SK-N-SH (cell line): ENCODE measurements around the gene PTMS. TPM values are rescaled to one million over a fixed set of nuclear protein-coding genes. Genes with fewer than 3 reads are reported as not detected.

ENCODE experiments used
- CTCF ChIA-PET: fragments of 300-600, 350-600 bp; formaldehyde crosslinking; extraction: SDS; loops from one replicate; lab custom pipeline; 2021; lab: Yijun Ruan, JAX
- POLR2A ChIA-PET: fragments of 350-600 bp; sonication (Branson Sonifier 250); formaldehyde crosslinking; extraction: SDS; loops from one replicate; lab custom pipeline; 2020; ENCODE audit warnings: antibody characterized with exemption, inconsistent platforms; lab: Yijun Ruan, JAX
- DNase-seq: peaks from one replicate; pipeline ENCODE4 v3.0.0; 2012
- H2AFZ ChIP-seq: fragments of 200-600 bp; sonication (generic); 2 replicates; pipeline ENCODE4 v1.8.1; 2016; ENCODE audit warnings: antibody characterized with exemption, mild to moderate bottlenecking, low read depth
- H3F3A ChIP-seq: fragments of 200-600 bp; sonication (generic); replicated peaks from 2 replicates; pipeline ENCODE3; 2016; ENCODE audit warnings: antibody characterized with exemption, mild to moderate bottlenecking; ENCODE audit not compliant: insufficient read depth
- H3K27ac ChIP-seq, 2 experiments: fragments of 200-500 bp in 1 of 2; fragments of 200-600 bp in 1 of 2; sonication (Bioruptor generic) in 1 of 2; sonication (generic), shearing (Covaris generic) in 1 of 2; 2 replicates each; pipeline versions ENCODE4 v1.5.1 to v1.6.1; 2014 to 2016; ENCODE audit warnings: low read depth in 2 of 2, inconsistent platforms in 1 of 2, low read length in 1 of 2, mild to moderate bottlenecking in 1 of 2, mixed read lengths in 1 of 2
- H3K27me3 ChIP-seq: fragments of 200-600 bp; sonication (generic), shearing (Covaris generic); 2 replicates; pipeline ENCODE4 v1.6.1; 2016; ENCODE audit warnings: mixed run types; ENCODE audit not compliant: insufficient read depth
- H3K36me3 ChIP-seq, 2 experiments: fragments of 200-500 bp in 1 of 2; fragments of 200-600 bp in 1 of 2; sonication (Bioruptor generic) in 1 of 2; sonication (generic) in 1 of 2; replicated peaks in 1 of 2; 2 replicates each; pipeline versions ENCODE3 to v1.5.1; 2014 to 2016; ENCODE audit warnings: low read length in 1 of 2, mild to moderate bottlenecking in 1 of 2; ENCODE audit not compliant: insufficient read depth in 2 of 2, control insufficient read depth in 1 of 2
- H3K4me1 ChIP-seq, 2 experiments: fragments of 200-500 bp in 1 of 2; fragments of 200-600 bp in 1 of 2; sonication (Bioruptor generic) in 1 of 2; sonication (generic), shearing (Covaris generic) in 1 of 2; 2 replicates each; pipeline versions ENCODE4 v1.5.1 to v1.6.1; 2014 to 2016; ENCODE audit warnings: low read depth in 1 of 2, low read length in 1 of 2, mixed run types in 1 of 2; ENCODE audit not compliant: insufficient read depth in 2 of 2, control insufficient read depth in 1 of 2
- H3K4me2 ChIP-seq: fragments of 200-600 bp; sonication (generic), shearing (Covaris generic); 2 replicates; pipeline ENCODE4 v1.6.1; 2017; ENCODE audit warnings: mixed run types
- H3K4me3 ChIP-seq, 2 experiments: fragments of 200-500 bp in 1 of 2; fragments of 200-600 bp in 1 of 2; sonication (Bioruptor generic) in 1 of 2; sonication (generic), shearing (Covaris generic) in 1 of 2; 2 replicates each; pipeline versions ENCODE4 v1.5.1 to v1.8.1; 2014 to 2016; ENCODE audit warnings: low read depth in 2 of 2, inconsistent platforms in 1 of 2, low read length in 1 of 2, mild to moderate bottlenecking in 1 of 2, mixed read lengths in 1 of 2, moderate library complexity in 1 of 2
- H3K79me2 ChIP-seq: fragments of 200-600 bp; sonication (generic); 2 replicates; pipeline ENCODE4 v1.8.1; 2017; ENCODE audit warnings: mild to moderate bottlenecking; ENCODE audit not compliant: insufficient read depth
- H3K9ac ChIP-seq: fragments of 200-600 bp; sonication (generic); 2 replicates; pipeline ENCODE4 v1.6.1; 2017; ENCODE audit warnings: mixed run types
- H3K9me2 ChIP-seq: fragments of 200-600 bp; sonication (generic); 2 replicates; pipeline ENCODE4 v1.6.1; 2017; ENCODE audit warnings: mixed run types
- H3K9me3 ChIP-seq: fragments of 200-600 bp; sonication (generic); 2 replicates; pipeline ENCODE4 v1.6.1; 2017; ENCODE audit warnings: mixed run types, mild to moderate bottlenecking, moderate library complexity
- H4K20me1 ChIP-seq: fragments of 200-600 bp; sonication (generic); 2 replicates; pipeline ENCODE4 v1.6.1; 2017; ENCODE audit warnings: mild to moderate bottlenecking, mixed run types; ENCODE audit not compliant: insufficient read depth
- CHD2 ChIP-seq: fragments of 150-350 bp; IDR thresholded peaks from 2 replicates; pipeline ENCODE4 v1.6.1; 2018; ENCODE audit warnings: low read length; ENCODE audit not compliant: partially characterized antibody
- ELF1 ChIP-seq: IDR thresholded peaks from 2 replicates; pipeline ENCODE4 v1.4.0; 2012
- EZH2phosphoT487 ChIP-seq: fragments of 200-600 bp; sonication (generic); IDR thresholded peaks from 2 replicates; pipeline ENCODE4 v1.6.1; 2017; ENCODE audit warnings: low read depth, mixed run types, mild to moderate bottlenecking, antibody characterized with exemption, moderate library complexity, borderline replicate concordance
- FOSL2 ChIP-seq: IDR thresholded peaks from 2 replicates; pipeline ENCODE4 v1.4.0; 2012; ENCODE audit warnings: low read depth, mild to moderate bottlenecking, moderate library complexity, borderline replicate concordance
- FOXJ3 ChIP-seq: sonication (generic); formaldehyde crosslinking; IDR thresholded peaks from 2 replicates; pipeline ENCODE4 v1.5.1; 2020; ENCODE audit warnings: mild to moderate bottlenecking, missing genetic modification reagents
- FOXM1 ChIP-seq: IDR thresholded peaks from 2 replicates; pipeline ENCODE4 v1.4.0; 2012; ENCODE audit warnings: low read depth, mild to moderate bottlenecking
- GABPA ChIP-seq: IDR thresholded peaks from 2 replicates; pipeline ENCODE4 v1.4.0; 2012; ENCODE audit warnings: low read depth, mild to moderate bottlenecking
- GATA2 ChIP-seq: sonication (generic); formaldehyde crosslinking; IDR thresholded peaks from 2 replicates; pipeline ENCODE4 v1.5.0; 2020; ENCODE audit warnings: mild to moderate bottlenecking, missing genetic modification reagents
- IRF3 ChIP-seq: fragments of 150-350 bp; IDR thresholded peaks from 2 replicates; pipeline ENCODE4 v1.6.1; 2016; ENCODE audit warnings: mild to moderate bottlenecking, low read depth, low read length
- MEF2A ChIP-seq: IDR thresholded peaks from 2 replicates; pipeline ENCODE4 v1.4.0; 2012; ENCODE audit warnings: low read depth, borderline replicate concordance
- NRF1 ChIP-seq: IDR thresholded peaks from 2 replicates; pipeline ENCODE4 v1.6.1; 2012; ENCODE audit warnings: low read depth, mild to moderate bottlenecking, low read length
- POLR2AphosphoS5 ChIP-seq: IDR thresholded peaks from 2 replicates; pipeline ENCODE4 v1.6.1; 2012; ENCODE audit warnings: low read depth, low read length
- RAD21 ChIP-seq: IDR thresholded peaks from 2 replicates; pipeline ENCODE4 v1.6.1; 2012; ENCODE audit warnings: mild to moderate bottlenecking, low read length
- SIN3A ChIP-seq: IDR thresholded peaks from 2 replicates; pipeline ENCODE4 v1.6.1; 2012; ENCODE audit warnings: low read depth, mild to moderate bottlenecking, low read length, moderate library complexity, borderline replicate concordance
- SMC3 ChIP-seq: IDR thresholded peaks from 2 replicates; pipeline ENCODE4 v1.6.1; 2012; ENCODE audit warnings: low read depth, low read length, improper control_type of control experiment
- TCF12 ChIP-seq: IDR thresholded peaks from 2 replicates; pipeline ENCODE4 v1.4.0; 2012
- YY1 ChIP-seq: IDR thresholded peaks from 2 replicates; pipeline ENCODE4 v1.4.0; 2012; ENCODE audit warnings: low read depth, mild to moderate bottlenecking
- WGBS: methylation state at CpG from one replicate; pipeline ENCODE4 v1.1.6; 2017; ENCODE audit warnings: low lambda C conversion rate; 5-methylcytosine and 5-hydroxymethylcytosine counted together
- polyA plus RNA-seq, 3 experiments: library from polyadenylated mRNA; depleted of rRNA; stranded (reverse); fragments of >200 nt; gene quantifications; 2 replicates each; pipeline ENCODE4 v1.2.3, GENCODE V29; 2012
- TF ChIP-seq, protein P1 (sequence below): IDR thresholded peaks from 2 replicates; pipeline ENCODE4 v1.4.0; 2012; ENCODE audit warnings: low read depth, borderline replicate concordance
- TF ChIP-seq, protein P2 (sequence below): IDR thresholded peaks from 2 replicates; pipeline ENCODE4; 2012
- TF ChIP-seq, protein P3 (sequence below): fragments of 200-600 bp; sonication (generic); IDR thresholded peaks from 2 replicates; pipeline ENCODE4 v1.6.1; 2017; ENCODE audit warnings: antibody characterized with exemption, mild to moderate bottlenecking, moderate library complexity

PTMS gene
- polyA plus RNA-seq, 1 of the 3 experiments (the other 2 are of a cell fraction): 661 TPM

DNA sequence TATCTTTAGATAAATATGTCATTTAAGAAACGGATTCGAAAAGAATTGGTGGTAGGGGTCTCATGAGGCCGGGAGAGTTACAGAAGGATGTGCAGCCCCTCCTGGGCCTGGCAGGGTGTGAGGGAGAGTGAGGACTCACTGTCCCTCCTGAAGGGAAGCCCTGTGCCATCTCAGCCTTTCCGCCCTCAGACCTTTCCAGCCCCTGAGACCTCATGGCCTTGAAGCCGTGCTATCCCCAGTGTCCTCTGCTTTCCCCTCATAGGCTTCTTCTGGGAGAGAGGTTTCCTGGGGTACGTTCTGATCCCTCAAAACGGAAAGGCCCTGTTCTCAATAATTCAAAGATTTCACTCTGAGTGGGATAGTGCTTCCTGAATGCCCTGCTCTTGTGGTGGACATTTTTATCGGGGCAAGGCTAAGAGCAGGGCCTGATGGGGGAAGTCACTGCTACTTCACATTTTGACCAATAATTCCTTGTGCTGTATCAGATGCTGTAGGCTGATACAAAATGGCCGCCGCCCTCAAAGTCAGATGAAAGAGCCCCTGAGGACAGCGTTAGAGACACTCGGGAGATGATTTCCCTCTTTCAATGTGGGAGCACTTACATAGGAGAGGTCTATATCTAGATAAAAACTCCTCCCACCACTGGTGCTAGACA, 24.5 kb downstream of the PTMS start:
- no peaks in the 10 kb centered on the region for H3K9me2 ChIP-seq
- no peak overlapping the region for H3K4me2 ChIP-seq
- peaks cover 0 to 9% of the 10 kb centered on the region in 2 experiments; a peak in 1 of 4 replicates for H3K4me1 ChIP-seq
- CTCF ChIA-PET: interaction anchor here (0.6 to 3.4 kb wide), 5 partner anchors 12 to 440 kb away, joined by 3 to 17 read pairs (median 3); partner anchors contain the start of genes MLF2 and PTMS
- H2AFZ ChIP-seq: no peak overlapping the region
- no peak for DNase-seq
- no peaks in the 10 kb centered on the region for H3F3A ChIP-seq
- no peak overlapping the region for H3K9ac ChIP-seq
- H3K36me3 ChIP-seq: no peaks in the 10 kb centered on the region
- H3K27ac ChIP-seq: no peak overlapping the region
- TF ChIP-seq FOXM1 (no peak), POLR2AphosphoS5 (no peak), FOSL2 (no peak), CHD2 (no peak)
- TF ChIP-seq, all 33 proteins: peak for 0
- POLR2A ChIA-PET: no interaction called here
- Histone ChIP-seq H4K20me1 (no peaks in the 10 kb centered on the region), H3K79me2 (no peaks in the 10 kb centered on the region), H3K4me3 (no peak overlapping the region), H3K9me3 (no peaks in the 10 kb centered on the region), H3K27me3 (no peaks in the 10 kb centered on the region)
- WGBS: 88% methylated on average over 10 of the region's 12 CpGs

GRCh38 chr12:6791931-6792520, 25.9 kb downstream of the PTMS start:
- H3F3A ChIP-seq: no peaks in the 10 kb centered on the region
- 92% methylated on average over 13 of the region's 13 CpGs for WGBS
- TF ChIP-seq SMC3 (no peak), RAD21 (no peak), FOXJ3 (no peak), GATA2 (CRISPR knock-in tag) (no peak), MEF2A (no peak), FOXM1 (no peak), GABPA (no peak), SIN3A (no peak), YY1 (no peak), ELF1 (no peak), NRF1 (no peak), IRF3 (no peak), TCF12 (no peak), EZH2phosphoT487 (no peak)
- TF ChIP-seq, protein P1, sequence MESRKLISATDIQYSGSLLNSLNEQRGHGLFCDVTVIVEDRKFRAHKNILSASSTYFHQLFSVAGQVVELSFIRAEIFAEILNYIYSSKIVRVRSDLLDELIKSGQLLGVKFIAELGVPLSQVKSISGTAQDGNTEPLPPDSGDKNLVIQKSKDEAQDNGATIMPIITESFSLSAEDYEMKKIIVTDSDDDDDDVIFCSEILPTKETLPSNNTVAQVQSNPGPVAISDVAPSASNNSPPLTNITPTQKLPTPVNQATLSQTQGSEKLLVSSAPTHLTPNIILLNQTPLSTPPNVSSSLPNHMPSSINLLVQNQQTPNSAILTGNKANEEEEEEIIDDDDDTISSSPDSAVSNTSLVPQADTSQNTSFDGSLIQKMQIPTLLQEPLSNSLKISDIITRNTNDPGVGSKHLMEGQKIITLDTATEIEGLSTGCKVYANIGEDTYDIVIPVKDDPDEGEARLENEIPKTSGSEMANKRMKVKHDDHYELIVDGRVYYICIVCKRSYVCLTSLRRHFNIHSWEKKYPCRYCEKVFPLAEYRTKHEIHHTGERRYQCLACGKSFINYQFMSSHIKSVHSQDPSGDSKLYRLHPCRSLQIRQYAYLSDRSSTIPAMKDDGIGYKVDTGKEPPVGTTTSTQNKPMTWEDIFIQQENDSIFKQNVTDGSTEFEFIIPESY: no peak
- TF ChIP-seq, protein P2, sequence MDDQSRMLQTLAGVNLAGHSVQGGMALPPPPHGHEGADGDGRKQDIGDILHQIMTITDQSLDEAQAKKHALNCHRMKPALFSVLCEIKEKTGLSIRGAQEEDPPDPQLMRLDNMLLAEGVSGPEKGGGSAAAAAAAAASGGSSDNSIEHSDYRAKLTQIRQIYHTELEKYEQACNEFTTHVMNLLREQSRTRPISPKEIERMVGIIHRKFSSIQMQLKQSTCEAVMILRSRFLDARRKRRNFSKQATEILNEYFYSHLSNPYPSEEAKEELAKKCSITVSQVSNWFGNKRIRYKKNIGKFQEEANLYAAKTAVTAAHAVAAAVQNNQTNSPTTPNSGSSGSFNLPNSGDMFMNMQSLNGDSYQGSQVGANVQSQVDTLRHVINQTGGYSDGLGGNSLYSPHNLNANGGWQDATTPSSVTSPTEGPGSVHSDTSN: no peak
- TF ChIP-seq, protein P3, sequence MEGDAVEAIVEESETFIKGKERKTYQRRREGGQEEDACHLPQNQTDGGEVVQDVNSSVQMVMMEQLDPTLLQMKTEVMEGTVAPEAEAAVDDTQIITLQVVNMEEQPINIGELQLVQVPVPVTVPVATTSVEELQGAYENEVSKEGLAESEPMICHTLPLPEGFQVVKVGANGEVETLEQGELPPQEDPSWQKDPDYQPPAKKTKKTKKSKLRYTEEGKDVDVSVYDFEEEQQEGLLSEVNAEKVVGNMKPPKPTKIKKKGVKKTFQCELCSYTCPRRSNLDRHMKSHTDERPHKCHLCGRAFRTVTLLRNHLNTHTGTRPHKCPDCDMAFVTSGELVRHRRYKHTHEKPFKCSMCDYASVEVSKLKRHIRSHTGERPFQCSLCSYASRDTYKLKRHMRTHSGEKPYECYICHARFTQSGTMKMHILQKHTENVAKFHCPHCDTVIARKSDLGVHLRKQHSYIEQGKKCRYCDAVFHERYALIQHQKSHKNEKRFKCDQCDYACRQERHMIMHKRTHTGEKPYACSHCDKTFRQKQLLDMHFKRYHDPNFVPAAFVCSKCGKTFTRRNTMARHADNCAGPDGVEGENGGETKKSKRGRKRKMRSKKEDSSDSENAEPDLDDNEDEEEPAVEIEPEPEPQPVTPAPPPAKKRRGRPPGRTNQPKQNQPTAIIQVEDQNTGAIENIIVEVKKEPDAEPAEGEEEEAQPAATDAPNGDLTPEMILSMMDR: no peak
- H2AFZ ChIP-seq: no peak overlapping the region
- no peaks in the 10 kb centered on the region for H3K27me3 ChIP-seq
- CTCF ChIA-PET: interaction anchor here (1.0 to 3.4 kb wide), 12 partner anchors 11 to 56 kb away, joined by 3 to 19 read pairs (median 4); partner anchors contain the start of genes MLF2 and P3H3
- no peak for DNase-seq
- H3K4me1 ChIP-seq: peaks cover 0 to 9% of the 10 kb centered on the region in 2 experiments; a peak in 1 of 4 replicates
- H3K36me3 ChIP-seq: no peaks in the 10 kb centered on the region
- no peaks in the 10 kb centered on the region for H4K20me1 ChIP-seq
- no peaks in the 10 kb centered on the region for H3K9me2 ChIP-seq
- no peak overlapping the region for H3K4me3 ChIP-seq
- H3K27ac ChIP-seq: no peak overlapping the region
- H3K79me2 ChIP-seq: no peaks in the 10 kb centered on the region
- POLR2A ChIA-PET: no interaction called here
- no peak overlapping the region for H3K9ac ChIP-seq
- no peak overlapping the region for H3K4me2 ChIP-seq
- H3K9me3 ChIP-seq: no peaks in the 10 kb centered on the region
